ENCODE results near the gene USH2A.

DNA sequence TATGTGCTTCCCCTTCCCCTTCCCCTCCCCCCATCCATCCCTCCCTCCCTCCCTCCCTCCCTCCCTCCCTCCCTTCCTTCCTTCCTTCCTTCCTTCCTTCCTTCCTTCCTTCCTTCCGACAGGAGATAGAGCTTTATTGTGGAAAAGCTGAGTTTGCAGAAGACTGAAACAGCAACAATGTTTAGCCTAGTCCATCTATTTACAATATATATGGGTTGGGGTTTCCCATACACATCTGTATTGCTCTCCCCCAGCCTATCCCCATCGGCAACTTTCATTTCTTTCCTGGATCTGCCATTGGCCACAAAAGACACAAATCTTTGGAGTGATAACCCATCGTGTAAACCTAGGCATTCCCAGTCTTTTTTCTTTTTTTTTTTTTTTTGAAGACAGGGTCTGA, 222.3 kb downstream of the USH2A start:
- TF ChIP-seq, protein P1, sequence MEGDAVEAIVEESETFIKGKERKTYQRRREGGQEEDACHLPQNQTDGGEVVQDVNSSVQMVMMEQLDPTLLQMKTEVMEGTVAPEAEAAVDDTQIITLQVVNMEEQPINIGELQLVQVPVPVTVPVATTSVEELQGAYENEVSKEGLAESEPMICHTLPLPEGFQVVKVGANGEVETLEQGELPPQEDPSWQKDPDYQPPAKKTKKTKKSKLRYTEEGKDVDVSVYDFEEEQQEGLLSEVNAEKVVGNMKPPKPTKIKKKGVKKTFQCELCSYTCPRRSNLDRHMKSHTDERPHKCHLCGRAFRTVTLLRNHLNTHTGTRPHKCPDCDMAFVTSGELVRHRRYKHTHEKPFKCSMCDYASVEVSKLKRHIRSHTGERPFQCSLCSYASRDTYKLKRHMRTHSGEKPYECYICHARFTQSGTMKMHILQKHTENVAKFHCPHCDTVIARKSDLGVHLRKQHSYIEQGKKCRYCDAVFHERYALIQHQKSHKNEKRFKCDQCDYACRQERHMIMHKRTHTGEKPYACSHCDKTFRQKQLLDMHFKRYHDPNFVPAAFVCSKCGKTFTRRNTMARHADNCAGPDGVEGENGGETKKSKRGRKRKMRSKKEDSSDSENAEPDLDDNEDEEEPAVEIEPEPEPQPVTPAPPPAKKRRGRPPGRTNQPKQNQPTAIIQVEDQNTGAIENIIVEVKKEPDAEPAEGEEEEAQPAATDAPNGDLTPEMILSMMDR (conservative IDR thresholded peaks at IDR 0.05; ENCODE audit: low read length), result no peak
- no peak for TF ChIP-seq EZH2phosphoT487 (IDR thresholded peaks at IDR 0.05; ENCODE audit: borderline replicate concordance)
